Measurements from ENCODE around the gene MYBPC2.
"Not testable (repeated sequence)": the region's sequence is repeated elsewhere in the genome, so short reads cannot be mapped to it uniquely, and the experiment has no call there.

The MYBPC2 gene

GRCh38 chr19:50466706-50467039, 34.0 kb downstream of the MYBPC2 start:
- Histone ChIP-seq H3K9me3 (ENCODE audit: insufficient read depth, low read length, severe bottlenecking) (peaks cover 1% of the 10 kb centered on the region), H3K27ac (ENCODE audit: low read length) (no peak overlapping the region), H3K27me3 (ENCODE audit: insufficient read depth, low read length, poor library complexity) (no peaks in the 10 kb centered on the region), H4K20me1 (ENCODE audit: insufficient read depth, low read length) (no peaks in the 10 kb centered on the region), H3K4me1 (ENCODE audit: insufficient read depth, low read length) (no peaks in the 10 kb centered on the region), H3K36me3 (ENCODE audit: insufficient read depth, low read length) (no peaks in the 10 kb centered on the region), H2AFZ (ENCODE audit: low read depth, low read length) (no peak overlapping the region), H3K79me2 (ENCODE audit: insufficient read depth, low read length) (no peaks in the 10 kb centered on the region), H3K4me2 (ENCODE audit: insufficient read depth, low read length) (no peak overlapping the region), H3K9ac (ENCODE audit: low read depth, low read length) (no peak overlapping the region), H3K4me3 (ENCODE audit: low read depth in 1 of 2, low read length in 2 of 2) (no peak overlapping the region)
- ATAC-seq (ENCODE audit: insufficient read depth, low read depth) (no peak), DNase-seq (no peak)
- TF ChIP-seq EZH2 (IDR thresholded peaks at IDR 0.05; ENCODE audit: borderline replicate concordance, low read depth, low read length, severe bottlenecking) (no peak), CTCF (IDR thresholded peaks at IDR 0.05; ENCODE audit: borderline replicate concordance, extremely low read depth, low read length, poor library complexity, severe bottlenecking) (no peak)

DNA sequence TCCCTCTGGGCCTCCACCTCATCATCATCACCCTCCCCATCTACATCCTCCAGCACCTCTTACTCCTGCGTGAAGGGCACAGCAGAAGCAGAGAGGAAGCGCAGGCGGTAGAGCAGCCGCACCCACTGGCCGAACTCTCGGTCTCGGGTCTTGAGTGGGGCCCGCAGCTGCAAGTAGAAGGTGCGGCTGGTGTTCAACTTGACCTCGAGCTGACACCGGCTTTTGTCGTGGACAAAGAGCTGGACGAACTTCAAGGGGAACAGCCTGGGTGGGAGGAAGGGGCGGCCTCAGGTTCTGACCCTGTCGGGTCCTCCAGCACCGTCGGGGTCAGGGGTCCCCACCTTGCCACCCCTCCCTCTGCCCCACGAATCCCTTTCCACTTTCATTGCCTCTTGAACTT, 34.9 kb downstream of the MYBPC2 start:
- no peak for ATAC-seq (ENCODE audit: insufficient read depth, low read depth)
- H3K79me2 ChIP-seq (ENCODE audit: insufficient read depth, low read length): no peaks in the 10 kb centered on the region

DNA sequence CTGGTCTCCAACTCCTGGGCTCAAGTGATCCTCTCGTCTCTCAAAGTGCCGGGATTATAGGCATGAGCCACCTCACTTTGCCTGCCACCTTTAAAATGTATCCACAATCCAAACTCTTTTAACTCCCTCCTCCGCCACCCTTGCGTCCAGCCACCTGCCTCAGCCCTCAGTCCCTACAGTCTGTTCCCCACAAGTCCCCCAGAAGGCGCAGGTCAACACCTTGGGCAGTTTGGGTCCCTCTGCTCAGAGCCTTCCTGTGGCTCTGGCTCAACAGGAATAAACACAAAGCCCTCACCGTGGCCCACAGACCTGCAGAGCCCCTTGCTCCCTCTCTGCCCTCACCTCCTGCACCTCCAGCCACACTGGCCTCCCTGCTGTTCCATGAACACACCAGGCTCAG, 36.1 kb downstream of the MYBPC2 start:
- no peak overlapping the region for H3K9ac ChIP-seq (ENCODE audit: low read depth, low read length)
- no peaks in the 10 kb centered on the region for H3K4me1 ChIP-seq (ENCODE audit: insufficient read depth, low read length)
- no peaks in the 10 kb centered on the region for H3K79me2 ChIP-seq (ENCODE audit: insufficient read depth, low read length)
- no peak for DNase-seq
- H2AFZ ChIP-seq (ENCODE audit: low read depth, low read length): no peak overlapping the region
- TF ChIP-seq CTCF (IDR thresholded peaks at IDR 0.05; ENCODE audit: borderline replicate concordance, extremely low read depth, low read length, poor library complexity, severe bottlenecking) (no peak), EZH2 (IDR thresholded peaks at IDR 0.05; ENCODE audit: borderline replicate concordance, low read depth, low read length, severe bottlenecking) (no peak)
- no peak overlapping the region for H3K27ac ChIP-seq (ENCODE audit: low read length)
- H3K4me3 ChIP-seq (ENCODE audit: low read depth in 1 of 2, low read length in 2 of 2): no peak overlapping the region
- no peaks in the 10 kb centered on the region for H3K36me3 ChIP-seq (ENCODE audit: insufficient read depth, low read length)
- H3K4me2 ChIP-seq (ENCODE audit: insufficient read depth, low read length): no peak overlapping the region
- H4K20me1 ChIP-seq (ENCODE audit: insufficient read depth, low read length): no peaks in the 10 kb centered on the region
- no peak for ATAC-seq (ENCODE audit: insufficient read depth, low read depth)
- peaks cover 2% of the 10 kb centered on the region for H3K9me3 ChIP-seq (ENCODE audit: insufficient read depth, low read length, severe bottlenecking)
- no peaks in the 10 kb centered on the region for H3K27me3 ChIP-seq (ENCODE audit: insufficient read depth, low read length, poor library complexity)

More for the DNA sequence above, 34.9 kb downstream of the MYBPC2 start:
- Histone ChIP-seq H2AFZ (ENCODE audit: low read depth, low read length) (no peak overlapping the region), H3K9ac (ENCODE audit: low read depth, low read length) (no peak overlapping the region), H3K27me3 (ENCODE audit: insufficient read depth, low read length, poor library complexity) (no peaks in the 10 kb centered on the region), H3K4me2 (ENCODE audit: insufficient read depth, low read length) (no peak overlapping the region), H3K36me3 (ENCODE audit: insufficient read depth, low read length) (no peaks in the 10 kb centered on the region), H3K4me1 (ENCODE audit: insufficient read depth, low read length) (no peaks in the 10 kb centered on the region), H3K27ac (ENCODE audit: low read length) (no peak overlapping the region), H3K9me3 (ENCODE audit: insufficient read depth, low read length, severe bottlenecking) (peaks cover 2% of the 10 kb centered on the region), H3K4me3 (ENCODE audit: low read depth in 1 of 2, low read length in 2 of 2) (no peak overlapping the region), H4K20me1 (ENCODE audit: insufficient read depth, low read length) (no peaks in the 10 kb centered on the region)
- TF ChIP-seq CTCF (IDR thresholded peaks at IDR 0.05; ENCODE audit: borderline replicate concordance, extremely low read depth, low read length, poor library complexity, severe bottlenecking) (no peak), EZH2 (IDR thresholded peaks at IDR 0.05; ENCODE audit: borderline replicate concordance, low read depth, low read length, severe bottlenecking) (no peak)
- no peak for DNase-seq

DNA sequence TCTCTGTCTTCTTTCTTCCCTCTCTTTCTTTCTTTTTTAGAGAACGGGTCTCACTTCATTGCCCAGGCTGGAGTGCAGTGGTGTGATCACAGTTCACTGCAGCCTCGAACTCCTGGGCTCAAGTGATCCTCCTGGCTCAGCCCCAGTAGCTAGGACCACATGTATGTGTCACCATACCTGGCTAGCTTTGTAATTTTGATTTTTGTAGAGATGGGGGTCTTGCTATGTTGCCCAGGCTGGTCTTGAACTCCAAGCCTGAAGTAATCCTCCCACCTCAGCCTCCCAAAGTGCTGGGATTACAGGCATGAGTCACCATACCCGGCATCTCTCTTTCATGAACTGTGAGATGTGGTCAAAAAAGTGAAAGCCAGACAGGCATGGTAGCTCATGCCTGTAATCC, 40.6 kb downstream of the MYBPC2 start:
- H3K36me3 ChIP-seq (ENCODE audit: insufficient read depth, low read length); DNase-seq; H3K4me2 ChIP-seq (ENCODE audit: insufficient read depth, low read length); H4K20me1 ChIP-seq (ENCODE audit: insufficient read depth, low read length); H2AFZ ChIP-seq (ENCODE audit: low read depth, low read length); ATAC-seq (ENCODE audit: insufficient read depth, low read depth); H3K27ac ChIP-seq (ENCODE audit: low read length); H3K4me3 ChIP-seq (ENCODE audit: low read depth in 1 of 2, low read length in 2 of 2); H3K27me3 ChIP-seq (ENCODE audit: insufficient read depth, low read length, poor library complexity); H3K9me3 ChIP-seq (ENCODE audit: insufficient read depth, low read length, severe bottlenecking); H3K9ac ChIP-seq (ENCODE audit: low read depth, low read length); H3K79me2 ChIP-seq (ENCODE audit: insufficient read depth, low read length): not testable (repeated sequence)
- peaks cover 14% of the 10 kb centered on the region for H3K4me1 ChIP-seq (ENCODE audit: insufficient read depth, low read length)
